Stimulated activated CD4-positive, alpha-beta T cell treated with anti-CD3 and anti-CD28 coated beads, Interleukin-4, amount 100 ng/mL, for 48 hours (primary cell): ENCODE data around the gene EFCAB3.
"Not testable (repeated sequence)": the region's sequence is repeated elsewhere in the genome, so short reads cannot be mapped to it uniquely, and the experiment has no call there.

Experiments
- DNase-seq, 2 donors: peaks; one replicate each; pipeline ENCODE4 v3.0.0-alpha.2; 2020; ENCODE audit warnings: low read depth in 2 of 2

Gene EFCAB3

DNA sequence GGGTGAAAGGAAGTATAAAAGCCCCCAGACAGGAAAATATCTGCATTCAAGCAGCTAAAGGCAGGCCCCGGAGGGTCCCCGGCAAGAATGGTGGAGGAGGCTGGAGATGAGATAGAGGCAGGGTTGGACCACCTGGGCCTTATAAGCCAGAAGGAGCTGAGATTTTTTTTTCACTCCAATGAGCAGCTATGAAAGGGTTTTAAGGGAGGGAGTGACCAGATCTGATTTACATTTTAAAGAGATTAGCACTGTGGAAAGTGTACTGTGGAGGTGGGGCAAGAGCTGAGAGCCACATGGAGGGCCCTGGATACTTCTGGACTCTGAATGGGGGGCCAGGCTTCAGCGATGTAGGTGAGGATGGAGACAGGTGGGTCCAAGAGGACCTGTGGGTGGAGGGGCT lies 84.1 kb downstream of the EFCAB3 start:
- DNase-seq, result not testable (repeated sequence)

DNA sequence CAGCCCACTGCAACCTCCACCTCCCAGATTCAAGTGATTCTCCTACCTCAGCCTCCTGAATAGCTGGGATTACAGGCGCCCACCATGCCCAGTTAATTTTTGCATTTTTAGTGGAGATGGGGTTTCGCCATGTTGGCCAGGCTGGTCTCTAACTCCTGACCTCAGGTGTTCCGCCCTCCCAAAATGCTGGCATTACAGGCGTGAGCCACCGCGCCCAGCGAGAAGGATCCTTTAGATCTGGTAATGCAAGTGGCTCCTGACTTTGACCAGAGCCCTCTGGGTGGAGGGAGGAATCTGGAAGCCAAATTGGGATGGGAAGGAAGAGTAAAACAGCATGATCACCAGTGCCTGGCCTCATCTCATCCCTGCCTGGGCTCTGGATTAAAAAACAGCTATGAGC lies 84.9 kb downstream of the EFCAB3 start:
- DNase-seq, result not testable (repeated sequence)
